Gastroesophageal sphincter (tissue), 3 donors: Measurements from ENCODE around the gene PPP6R3.

Experiments used
- POLR2A ChIP-seq, 2 donors: fragments of 450-650 bp; IDR thresholded peaks; one replicate each; pipeline ENCODE4 v1.6.1; 2017; ENCODE audit warnings: antibody characterized with exemption in 2 of 2, mild to moderate bottlenecking in 2 of 2, moderate library complexity in 1 of 2
- TF ChIP-seq, protein P1 (sequence below), 4 experiments: fragments of 200-600 bp in 2 of 4; fragments of 450-650 bp in 2 of 4; sonication (generic) in 1 of 4; IDR thresholded peaks; one replicate each; pipeline ENCODE4 v1.5.1; 2017 to 2019; ENCODE audit warnings: antibody characterized with exemption in 4 of 4, mild to moderate bottlenecking in 2 of 4, moderate library complexity in 2 of 4

DNA sequence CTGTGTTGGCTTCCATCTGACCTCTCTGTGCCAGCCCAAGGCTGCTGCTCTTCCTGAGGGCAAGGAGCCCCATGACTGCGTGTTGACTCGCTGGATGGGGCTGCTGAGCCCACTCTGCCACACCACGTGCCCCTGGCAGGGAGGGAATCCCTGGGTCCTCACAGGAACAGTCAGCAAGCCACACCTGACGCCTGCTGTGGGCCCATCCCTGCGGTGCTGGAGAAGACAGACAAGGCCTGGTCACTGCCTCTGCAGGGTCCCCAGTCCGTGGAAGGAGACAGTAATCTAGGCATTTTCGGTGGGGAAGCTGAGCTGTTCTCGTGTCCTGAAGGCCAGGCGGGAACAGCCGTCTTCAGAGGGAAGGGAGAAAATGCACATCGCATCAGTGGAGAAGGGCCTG is 10.6 kb upstream of the PPP6R3 start:
- TF ChIP-seq, protein P1, sequence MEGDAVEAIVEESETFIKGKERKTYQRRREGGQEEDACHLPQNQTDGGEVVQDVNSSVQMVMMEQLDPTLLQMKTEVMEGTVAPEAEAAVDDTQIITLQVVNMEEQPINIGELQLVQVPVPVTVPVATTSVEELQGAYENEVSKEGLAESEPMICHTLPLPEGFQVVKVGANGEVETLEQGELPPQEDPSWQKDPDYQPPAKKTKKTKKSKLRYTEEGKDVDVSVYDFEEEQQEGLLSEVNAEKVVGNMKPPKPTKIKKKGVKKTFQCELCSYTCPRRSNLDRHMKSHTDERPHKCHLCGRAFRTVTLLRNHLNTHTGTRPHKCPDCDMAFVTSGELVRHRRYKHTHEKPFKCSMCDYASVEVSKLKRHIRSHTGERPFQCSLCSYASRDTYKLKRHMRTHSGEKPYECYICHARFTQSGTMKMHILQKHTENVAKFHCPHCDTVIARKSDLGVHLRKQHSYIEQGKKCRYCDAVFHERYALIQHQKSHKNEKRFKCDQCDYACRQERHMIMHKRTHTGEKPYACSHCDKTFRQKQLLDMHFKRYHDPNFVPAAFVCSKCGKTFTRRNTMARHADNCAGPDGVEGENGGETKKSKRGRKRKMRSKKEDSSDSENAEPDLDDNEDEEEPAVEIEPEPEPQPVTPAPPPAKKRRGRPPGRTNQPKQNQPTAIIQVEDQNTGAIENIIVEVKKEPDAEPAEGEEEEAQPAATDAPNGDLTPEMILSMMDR (IDR thresholded peaks at IDR 0.05) = no peak
- TF ChIP-seq POLR2A (IDR thresholded peaks at IDR 0.05) = no peak
